ENCODE results near the gene B4GALNT2. TPM values are rescaled to one million over a fixed set of nuclear protein-coding genes. Genes with fewer than 3 reads are reported as not detected.
A peak's percentile ranks its signal among the peaks of the same experiment; 100 is the strongest.
"Not testable (repeated sequence)": the region's sequence is repeated elsewhere in the genome, so short reads cannot be mapped to it uniquely, and the experiment has no call there.

Gene B4GALNT2
- total RNA-seq, 1 donor, result 0.45 TPM

DNA sequence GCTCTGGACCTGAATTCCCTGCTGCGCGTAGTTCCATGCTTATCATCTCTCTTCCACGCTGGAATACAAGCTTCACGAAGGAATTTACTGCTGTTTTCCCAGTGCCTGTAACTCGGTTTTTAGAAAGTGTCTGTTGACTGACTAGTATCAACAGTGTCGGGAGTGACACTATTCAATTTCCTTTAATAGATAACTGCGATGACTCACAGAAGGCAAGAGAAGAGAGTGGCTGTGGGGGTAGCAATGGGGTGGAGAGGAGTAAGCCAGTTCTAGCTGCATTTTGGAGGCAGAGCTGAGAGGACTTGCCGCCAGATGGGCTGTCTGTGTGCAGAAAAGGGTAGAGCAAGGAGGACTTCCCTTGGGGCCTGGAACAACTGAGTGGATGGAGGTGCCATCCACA, 25.2 kb downstream of the B4GALNT2 start:
- peak; percentile 7 for DNase-seq (ENCODE audit: low read depth)
- no peak overlapping the region for H3K4me3 ChIP-seq (ENCODE audit: low read depth, low read length)
- TF ChIP-seq, protein P1, sequence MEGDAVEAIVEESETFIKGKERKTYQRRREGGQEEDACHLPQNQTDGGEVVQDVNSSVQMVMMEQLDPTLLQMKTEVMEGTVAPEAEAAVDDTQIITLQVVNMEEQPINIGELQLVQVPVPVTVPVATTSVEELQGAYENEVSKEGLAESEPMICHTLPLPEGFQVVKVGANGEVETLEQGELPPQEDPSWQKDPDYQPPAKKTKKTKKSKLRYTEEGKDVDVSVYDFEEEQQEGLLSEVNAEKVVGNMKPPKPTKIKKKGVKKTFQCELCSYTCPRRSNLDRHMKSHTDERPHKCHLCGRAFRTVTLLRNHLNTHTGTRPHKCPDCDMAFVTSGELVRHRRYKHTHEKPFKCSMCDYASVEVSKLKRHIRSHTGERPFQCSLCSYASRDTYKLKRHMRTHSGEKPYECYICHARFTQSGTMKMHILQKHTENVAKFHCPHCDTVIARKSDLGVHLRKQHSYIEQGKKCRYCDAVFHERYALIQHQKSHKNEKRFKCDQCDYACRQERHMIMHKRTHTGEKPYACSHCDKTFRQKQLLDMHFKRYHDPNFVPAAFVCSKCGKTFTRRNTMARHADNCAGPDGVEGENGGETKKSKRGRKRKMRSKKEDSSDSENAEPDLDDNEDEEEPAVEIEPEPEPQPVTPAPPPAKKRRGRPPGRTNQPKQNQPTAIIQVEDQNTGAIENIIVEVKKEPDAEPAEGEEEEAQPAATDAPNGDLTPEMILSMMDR (IDR thresholded peaks at IDR 0.05; ENCODE audit: insufficient read depth, low read length), result no peak

DNA sequence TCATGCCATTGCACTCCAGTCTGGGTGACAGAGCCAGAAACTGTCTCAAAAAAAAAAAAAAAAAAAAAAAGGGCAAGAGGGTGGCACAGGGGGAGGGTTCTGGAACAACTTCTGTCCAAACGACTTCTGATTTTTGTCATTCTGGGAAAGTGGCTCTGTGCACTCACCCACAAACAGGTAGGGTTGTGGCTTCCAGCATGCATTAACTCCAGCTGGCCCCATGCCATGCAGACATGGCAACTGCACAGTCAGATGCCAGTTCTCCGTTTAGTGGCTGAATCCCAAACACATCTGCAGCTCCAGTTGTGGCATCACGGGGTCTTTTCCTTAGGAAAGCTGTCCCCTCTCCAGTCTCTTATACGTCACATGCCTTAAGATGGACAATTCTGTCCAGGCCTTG, 30.3 kb downstream of the B4GALNT2 start:
- TF ChIP-seq, protein P1 (IDR thresholded peaks at IDR 0.05; ENCODE audit: insufficient read depth, low read length), result no peak
- DNase-seq (ENCODE audit: low read depth), result no peak
- H3K4me3 ChIP-seq (ENCODE audit: low read depth, low read length), result no peak overlapping the region

DNA sequence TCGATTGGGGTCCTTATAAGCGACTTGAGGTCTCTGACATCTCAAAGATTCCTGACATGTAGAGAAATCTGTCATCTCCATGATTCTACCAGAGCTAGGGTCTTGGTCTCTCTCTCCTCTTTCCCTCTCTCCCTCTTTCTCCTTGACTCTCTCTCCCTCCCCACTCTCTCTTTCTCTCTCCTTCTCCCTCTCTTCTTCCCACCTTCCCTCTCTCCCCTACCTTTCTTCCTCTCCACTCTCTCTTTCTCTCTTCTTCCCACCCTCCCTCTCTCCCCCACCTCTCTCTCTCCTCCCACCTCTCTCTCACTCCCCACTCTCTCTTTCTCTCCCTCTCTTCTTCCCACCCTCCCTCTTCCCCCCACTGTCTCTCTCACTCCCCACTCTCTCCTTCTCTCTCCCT, 32.6 kb downstream of the B4GALNT2 start:
- H3K4me3 ChIP-seq (ENCODE audit: low read depth, low read length), result no peak overlapping the region
- TF ChIP-seq, protein P1 (IDR thresholded peaks at IDR 0.05; ENCODE audit: insufficient read depth, low read length), result no peak
- no peak for DNase-seq (ENCODE audit: low read depth)

DNA sequence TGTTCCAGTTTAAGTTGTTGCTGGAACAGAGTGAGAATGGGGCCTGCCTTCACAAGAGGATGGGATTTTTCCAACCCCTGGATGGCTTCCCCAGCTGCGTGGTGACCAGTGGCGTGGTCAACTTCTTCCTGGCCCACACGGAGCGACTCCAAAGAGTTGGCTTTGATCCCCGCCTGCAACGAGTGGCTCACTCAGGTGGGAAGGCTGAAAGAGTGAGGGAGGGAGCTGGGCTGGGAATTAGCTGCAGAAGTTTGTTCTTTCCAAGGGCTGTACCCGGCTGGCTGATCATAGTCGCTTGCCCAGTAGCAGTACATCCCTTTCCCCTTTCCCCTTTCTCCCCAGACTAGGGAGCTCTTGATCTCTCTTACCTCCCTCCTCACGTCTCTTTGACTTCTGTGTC, 36.1 kb downstream of the B4GALNT2 start:
- TF ChIP-seq, protein P1 (IDR thresholded peaks at IDR 0.05; ENCODE audit: insufficient read depth, low read length), result no peak
- H3K4me3 ChIP-seq (ENCODE audit: low read depth, low read length), result no peak overlapping the region
- no peak for DNase-seq (ENCODE audit: low read depth)

DNA sequence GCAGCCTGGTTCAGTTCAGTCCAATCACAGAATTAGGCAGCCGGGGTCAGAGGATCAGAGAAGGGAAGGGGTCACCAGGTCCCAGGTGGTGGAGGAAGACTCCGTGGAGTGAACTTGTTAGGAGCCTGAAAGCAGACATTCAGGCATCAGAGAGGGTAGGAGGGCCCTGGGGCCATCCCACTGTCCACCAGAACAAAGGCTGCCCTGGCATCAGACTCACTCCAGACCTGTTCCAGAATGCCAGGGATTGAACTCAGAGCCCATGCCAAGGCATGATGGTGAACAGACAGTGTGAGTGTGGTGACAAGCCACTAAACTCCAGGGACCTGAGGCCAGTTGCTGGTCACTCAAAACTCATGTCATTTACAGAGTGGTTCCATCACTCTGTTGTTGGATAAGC, 37.6 kb downstream of the B4GALNT2 start:
- TF ChIP-seq, protein P1 (IDR thresholded peaks at IDR 0.05; ENCODE audit: insufficient read depth, low read length), result no peak
- no peak for DNase-seq (ENCODE audit: low read depth)
- H3K4me3 ChIP-seq (ENCODE audit: low read depth, low read length), result no peak overlapping the region

DNA sequence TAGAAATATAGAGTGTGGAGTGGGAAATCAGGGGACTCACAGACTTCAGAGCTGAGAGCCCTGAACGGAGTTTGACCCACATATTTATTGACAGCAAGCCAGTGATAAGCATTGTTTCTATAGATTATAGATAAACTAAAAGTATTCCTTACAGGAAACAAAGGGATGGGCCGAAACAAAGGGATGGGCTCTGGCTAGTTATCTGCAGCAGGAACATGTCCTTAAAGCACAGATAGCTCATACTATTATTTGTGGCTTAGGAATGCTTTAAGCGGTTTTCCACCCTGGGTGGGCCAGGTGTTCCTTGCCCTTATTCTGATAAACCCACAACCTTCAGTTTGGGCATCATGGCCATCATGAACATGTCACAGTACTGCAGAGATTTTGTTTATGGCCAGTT, 38.1 kb downstream of the B4GALNT2 start:
- not testable (repeated sequence) for H3K4me3 ChIP-seq (ENCODE audit: low read depth, low read length); DNase-seq (ENCODE audit: low read depth)

DNA sequence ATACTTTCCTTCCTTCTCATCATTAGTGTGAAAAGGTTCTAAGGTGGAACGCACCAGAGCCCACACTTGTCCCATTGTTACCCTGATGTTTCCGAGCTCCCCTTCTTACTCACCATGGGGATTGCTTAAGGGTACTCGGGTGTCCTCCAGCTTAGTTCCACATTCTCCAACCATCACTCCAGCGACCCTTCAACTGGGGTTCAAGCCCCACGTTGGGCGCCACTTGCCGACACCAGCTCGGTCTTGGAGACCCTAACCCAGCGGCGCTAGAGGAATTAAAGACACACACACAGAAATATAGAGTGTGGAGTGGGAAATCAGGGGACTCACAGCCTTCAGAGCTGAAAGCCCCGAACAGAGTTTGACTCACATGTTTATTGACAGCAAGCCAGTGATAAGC, 43.4 kb downstream of the B4GALNT2 start:
- DNase-seq (ENCODE audit: low read depth), result not testable (repeated sequence)

DNA sequence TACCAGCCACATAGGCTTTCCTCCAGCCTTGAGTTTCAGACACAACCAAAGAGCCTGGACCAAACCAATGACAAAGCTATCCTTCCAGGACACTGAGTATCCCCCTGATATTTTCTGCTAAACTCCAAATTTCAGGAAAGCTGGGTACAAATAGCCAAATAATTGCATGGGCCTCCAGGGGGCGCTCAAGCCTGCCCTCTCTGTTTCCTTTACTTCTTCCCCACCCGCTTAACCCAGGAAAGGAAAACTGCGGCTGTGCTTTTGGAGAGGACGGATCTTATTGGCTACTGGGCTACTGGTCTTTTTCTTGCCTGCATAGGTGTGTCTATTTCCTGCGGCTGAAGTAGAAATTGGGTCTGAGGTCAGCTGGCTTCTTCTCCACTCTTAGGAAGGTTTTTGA, 47.7 kb downstream of the B4GALNT2 start:
- DNase-seq (ENCODE audit: low read depth), result peak; percentile 69
- TF ChIP-seq, protein P1 (IDR thresholded peaks at IDR 0.05; ENCODE audit: insufficient read depth, low read length), result peak; percentile 86
- no peak overlapping the region for H3K4me3 ChIP-seq (ENCODE audit: low read depth, low read length)

More for the DNA sequence above, 43.4 kb downstream of the B4GALNT2 start:
- H3K4me3 ChIP-seq (ENCODE audit: low read depth, low read length), result not testable (repeated sequence)
